ENCODE measurements around the gene GEMIN8.
A peak's percentile ranks its signal among the peaks of the same experiment; 100 is the strongest.

GEMIN8 gene, protein sequence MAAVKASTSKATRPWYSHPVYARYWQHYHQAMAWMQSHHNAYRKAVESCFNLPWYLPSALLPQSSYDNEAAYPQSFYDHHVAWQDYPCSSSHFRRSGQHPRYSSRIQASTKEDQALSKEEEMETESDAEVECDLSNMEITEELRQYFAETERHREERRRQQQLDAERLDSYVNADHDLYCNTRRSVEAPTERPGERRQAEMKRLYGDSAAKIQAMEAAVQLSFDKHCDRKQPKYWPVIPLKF

DNA sequence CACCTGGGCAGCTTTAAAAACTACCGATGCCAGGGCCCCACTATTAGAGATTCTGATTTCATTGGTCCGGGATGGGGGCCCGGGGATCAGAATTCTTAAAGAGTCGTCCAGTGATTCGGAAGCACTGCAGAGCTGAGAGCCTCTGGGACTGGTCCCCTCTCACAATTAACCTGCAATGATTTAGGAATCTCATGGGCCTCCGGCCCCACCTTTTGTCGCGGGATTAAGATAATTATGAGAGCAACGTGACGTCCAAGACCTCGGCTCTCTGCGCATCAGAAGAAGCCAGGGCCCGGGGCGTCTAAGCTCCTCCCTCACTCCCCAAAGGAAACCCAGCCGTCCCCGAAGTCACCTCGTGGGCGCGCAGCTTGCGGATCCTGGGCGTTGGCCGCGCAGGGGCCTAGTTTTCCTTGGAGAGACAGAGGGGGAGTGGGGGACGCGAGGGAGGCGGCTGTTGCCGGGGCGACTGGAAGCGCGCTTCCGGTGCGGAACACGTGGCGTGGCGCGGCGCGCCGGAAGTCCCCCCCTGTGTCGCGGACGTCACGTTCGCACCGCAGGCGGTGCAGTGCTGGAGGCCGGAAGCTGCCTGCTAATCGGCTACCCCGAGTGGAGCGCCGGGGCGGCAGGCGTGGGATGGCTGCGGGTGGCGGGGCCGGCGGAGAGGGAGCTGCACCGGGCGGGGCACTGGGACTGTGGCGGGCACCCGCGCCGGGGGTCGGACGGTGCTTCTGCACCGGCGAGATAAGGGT lies at the start of gene GEMIN8:
Gene GEMIN8 (minus strand): TSS at position 468 of the 749 bp plus-strand sequence. CDS start 8,414 bp downstream, outside the sequence.
- DNase-seq (ENCODE audit: low spot score) = peak; percentile 77

DNA sequence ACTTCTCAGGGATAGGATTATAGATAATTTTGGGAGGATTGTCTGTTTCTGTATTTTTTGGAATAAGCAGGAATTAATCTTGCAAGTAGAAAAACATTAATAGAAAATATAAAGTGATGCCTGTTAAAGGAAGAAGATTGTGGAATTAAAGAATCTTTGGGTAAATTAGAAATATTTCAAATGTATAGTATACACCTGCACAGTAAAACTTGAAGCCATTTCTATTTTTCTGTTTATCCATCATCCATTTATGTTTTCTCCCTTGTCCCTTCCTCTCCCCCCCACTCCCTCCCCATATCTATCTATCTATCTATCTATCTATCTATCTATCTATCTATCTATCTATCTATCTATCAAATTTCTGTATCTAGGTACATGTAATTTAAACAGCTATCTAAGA lies 46.9 kb upstream of the GEMIN8 start:
- no peak for DNase-seq (ENCODE audit: low spot score)

- no peak for DNase-seq (ENCODE audit: low spot score)
Observed at GRCh38 chrX:14073556-14073955, 43.9 kb upstream of the GEMIN8 start.

DNA sequence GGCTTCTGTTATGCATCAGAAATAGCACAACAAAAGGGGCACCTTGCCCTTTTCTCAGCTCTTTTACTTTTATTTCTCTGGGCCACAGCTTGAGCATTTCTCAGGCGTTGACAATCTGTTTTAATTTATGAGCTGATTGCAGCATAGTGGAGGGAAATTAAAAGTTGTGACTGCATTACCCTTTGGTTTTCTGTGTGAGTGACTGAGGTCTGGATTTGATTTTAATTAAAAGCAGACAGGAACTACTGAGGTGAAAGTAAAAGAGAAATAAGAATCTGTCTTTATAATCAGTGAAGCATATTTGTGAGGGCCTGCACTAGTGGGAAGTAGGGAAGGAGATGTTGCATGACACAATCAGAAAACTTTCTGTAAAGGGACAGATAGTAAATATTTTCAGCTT lies 43.4 kb upstream of the GEMIN8 start:
- no peak for DNase-seq (ENCODE audit: low spot score)

GRCh38 chrX:14065800-14066199 lies 36.1 kb upstream of the GEMIN8 start:
- no peak for DNase-seq (ENCODE audit: low spot score)

GRCh38 chrX:14064626-14065432 lies 35.1 kb upstream of the GEMIN8 start:
- DNase-seq (ENCODE audit: low spot score) = no peak

DNA sequence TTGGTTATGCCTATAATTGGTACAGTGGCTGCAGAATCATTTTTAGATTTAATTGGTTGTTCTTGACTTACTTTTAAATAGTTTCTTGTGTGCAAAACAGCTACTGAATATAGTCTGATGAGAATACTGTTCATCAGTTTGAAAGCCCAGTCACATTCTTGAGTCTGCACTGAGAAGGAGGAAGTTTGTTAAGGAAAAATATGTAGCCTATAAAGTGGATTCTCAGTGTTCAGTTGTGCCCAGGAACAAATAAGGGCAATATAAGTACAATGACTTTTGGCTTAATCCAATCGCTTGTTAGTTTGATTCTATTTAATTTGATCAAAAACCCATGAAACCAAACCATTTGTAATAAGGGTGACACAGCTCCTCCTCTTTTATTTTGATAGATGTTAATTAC lies 32.8 kb upstream of the GEMIN8 start:
- DNase-seq (ENCODE audit: low spot score) = no peak

DNA sequence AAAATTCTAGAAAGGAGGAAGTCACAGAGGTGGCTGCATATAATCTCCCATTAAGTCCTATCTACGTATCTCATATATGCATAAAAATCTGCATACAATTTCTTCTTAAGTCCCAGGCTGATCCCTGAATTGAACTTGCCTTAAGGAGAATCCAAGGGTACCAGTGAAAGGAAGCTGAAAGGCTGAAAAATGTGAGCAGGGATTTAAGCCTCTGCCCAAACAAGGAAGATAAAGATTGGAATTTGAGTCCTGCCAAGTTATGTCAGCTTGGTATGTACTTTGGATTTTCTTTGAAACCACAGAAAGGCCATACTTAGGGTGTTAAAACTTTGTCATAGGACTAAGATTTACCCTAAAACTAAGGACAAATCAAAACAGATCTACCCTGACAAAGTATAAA lies 26.5 kb upstream of the GEMIN8 start:
- DNase-seq (ENCODE audit: low spot score) = no peak

DNA sequence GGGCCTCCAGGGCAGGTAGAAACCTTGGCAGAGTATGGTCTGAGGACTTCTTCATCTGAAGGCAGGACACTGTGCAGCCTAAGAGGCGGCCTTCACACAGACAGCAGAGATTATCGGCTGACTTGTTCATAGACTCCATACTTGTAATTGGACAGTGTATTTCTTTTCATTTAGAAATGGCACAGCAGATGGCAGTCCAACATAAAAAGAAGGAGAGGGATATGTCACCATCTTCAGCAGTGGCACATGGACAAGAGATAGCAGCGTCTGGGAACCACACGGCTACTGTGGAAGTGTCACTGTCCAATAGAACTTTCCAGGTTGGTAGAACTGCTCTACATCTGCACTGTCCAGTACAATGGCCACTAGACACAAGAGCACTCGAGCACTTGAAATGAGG lies 21.7 kb upstream of the GEMIN8 start:
- DNase-seq (ENCODE audit: low spot score) = no peak

DNA sequence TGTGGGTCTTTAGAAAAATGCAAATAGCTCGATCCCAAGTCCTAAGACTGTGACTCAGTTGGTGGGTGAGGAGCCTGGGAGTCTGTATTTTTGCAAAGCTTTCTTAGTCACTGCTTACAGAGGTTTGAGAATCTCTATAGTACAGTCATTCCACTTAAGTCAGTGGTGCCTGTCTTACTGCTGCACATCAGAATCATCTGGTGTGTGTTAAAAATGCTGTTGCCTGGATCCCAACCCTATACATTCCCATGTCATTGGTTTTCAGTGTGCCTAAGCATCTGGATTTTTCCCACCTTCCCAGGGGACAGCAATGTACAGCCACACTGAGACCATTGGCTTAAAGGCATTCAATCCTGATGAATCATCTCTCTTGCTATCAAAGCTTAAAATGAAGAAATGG lies 21.0 kb upstream of the GEMIN8 start:
- DNase-seq (ENCODE audit: low spot score) = no peak

DNA sequence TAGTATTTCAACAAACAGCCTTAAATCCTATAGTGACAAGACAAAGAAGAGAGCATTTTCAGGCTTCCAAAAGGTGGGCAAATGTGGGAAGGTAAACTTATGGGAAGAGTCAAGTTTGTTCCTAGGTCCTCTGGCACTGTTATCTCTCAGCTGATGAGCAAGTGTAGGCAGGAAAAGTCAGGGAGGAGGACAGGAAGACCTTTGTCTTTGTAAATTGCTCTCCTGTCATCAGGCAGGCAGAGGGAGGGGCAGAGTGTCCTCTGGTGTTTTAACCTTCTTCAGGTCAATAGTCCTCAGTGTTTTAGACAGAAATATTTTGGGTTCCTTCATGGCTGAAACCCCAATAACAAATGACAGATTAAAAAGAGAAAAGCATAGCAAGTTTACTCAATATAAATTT lies 13.5 kb upstream of the GEMIN8 start:
- DNase-seq (ENCODE audit: low spot score) = no peak

- DNase-seq (ENCODE audit: low spot score) = peak; percentile 74
Observed at GRCh38 chrX:14039344-14039743, 9.7 kb upstream of the GEMIN8 start.

- DNase-seq (ENCODE audit: low spot score) = no peak
Observed at GRCh38 chrX:14038375-14039085, 8.8 kb upstream of the GEMIN8 start.

DNA sequence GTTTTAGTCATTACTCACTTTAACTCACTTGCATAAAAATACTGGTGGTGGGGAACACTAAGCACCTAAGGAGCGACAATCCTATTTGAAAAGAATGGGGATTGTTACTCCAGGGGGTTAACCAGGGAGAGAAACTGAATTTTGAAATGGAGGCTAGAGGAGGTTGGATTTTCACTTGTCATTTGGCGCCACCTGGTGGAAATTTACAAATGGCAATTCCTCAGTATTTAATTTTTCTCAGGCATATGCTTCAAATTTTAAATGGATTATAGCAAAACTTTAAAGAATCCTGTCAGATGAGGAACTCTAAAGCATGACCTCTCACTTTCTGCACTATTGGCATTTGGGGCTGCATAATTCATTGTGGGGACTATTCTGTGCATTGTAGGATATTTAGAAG lies 2.7 kb upstream of the GEMIN8 start:
- peak; percentile 65 for DNase-seq (ENCODE audit: low spot score)

DNA sequence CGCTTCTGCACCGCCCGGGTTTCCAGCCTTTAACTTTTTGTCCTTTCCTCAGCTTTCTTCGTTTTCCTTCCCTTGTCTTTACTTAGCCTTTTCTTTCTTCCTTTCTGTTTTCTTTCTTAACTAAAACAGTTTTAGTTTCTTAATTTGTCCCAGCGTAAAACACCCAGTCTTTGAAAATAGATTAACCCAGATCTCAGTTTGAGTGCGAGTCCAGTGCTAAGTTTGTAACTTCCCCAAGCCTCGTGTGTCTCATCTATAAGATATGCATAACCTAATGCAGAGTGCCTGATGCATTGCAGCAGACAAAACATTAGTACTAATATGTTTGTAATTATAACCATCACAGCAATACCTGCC lies 460 bp upstream of the GEMIN8 start:
- DNase-seq (ENCODE audit: low spot score) = peak; percentile 1

DNA sequence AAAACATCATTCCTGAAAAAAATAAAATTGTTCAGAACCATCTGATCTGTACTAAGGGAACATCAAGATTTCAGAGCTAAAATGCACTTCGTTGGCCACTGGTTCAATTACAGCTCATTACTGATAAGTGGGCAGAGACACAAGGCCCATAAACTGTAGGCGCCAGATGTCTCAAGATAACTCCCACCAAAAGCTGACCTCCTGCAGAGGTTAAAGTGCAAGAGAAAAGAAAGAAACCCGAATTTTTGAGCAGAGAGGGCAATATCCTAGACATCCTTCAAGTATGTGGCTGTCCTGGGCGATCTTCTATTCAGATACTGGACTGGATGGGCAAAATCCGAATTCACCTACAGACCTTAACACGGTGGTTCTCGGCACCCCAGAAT lies 660 bp downstream of the GEMIN8 start:
- no peak for DNase-seq (ENCODE audit: low spot score)

GRCh38 chrX:14028473-14028872 lies 1.2 kb downstream of the GEMIN8 start:
- DNase-seq (ENCODE audit: low spot score) = no peak

GRCh38 chrX:14027511-14028019 lies 2.1 kb downstream of the GEMIN8 start:
- DNase-seq (ENCODE audit: low spot score) = peak; percentile 42

DNA sequence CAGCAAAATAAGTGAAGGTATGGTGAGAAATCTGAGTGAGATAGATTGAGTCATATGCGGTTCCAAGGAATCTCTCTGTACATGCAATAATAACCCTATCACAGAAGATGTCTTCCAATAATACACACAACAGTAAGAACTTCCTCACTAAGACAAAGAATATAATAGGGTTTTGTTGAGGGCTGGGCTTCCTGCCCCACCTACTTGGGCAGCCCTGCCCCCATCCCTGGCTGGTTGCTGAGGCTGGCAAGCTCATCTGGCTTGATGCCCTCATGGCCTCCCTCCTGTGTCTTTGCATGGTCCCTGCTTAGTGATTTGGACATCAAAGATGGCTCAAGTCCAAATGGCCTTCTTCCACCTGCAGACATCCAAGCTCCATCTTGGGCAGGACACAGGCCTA lies 2.7 kb downstream of the GEMIN8 start:
- DNase-seq (ENCODE audit: low spot score) = peak; percentile 2

GRCh38 chrX:14026121-14026520 lies 3.6 kb downstream of the GEMIN8 start:
- no peak for DNase-seq (ENCODE audit: low spot score)

GRCh38 chrX:14022019-14022418 lies 7.7 kb downstream of the GEMIN8 start:
- no peak for DNase-seq (ENCODE audit: low spot score)

DNA sequence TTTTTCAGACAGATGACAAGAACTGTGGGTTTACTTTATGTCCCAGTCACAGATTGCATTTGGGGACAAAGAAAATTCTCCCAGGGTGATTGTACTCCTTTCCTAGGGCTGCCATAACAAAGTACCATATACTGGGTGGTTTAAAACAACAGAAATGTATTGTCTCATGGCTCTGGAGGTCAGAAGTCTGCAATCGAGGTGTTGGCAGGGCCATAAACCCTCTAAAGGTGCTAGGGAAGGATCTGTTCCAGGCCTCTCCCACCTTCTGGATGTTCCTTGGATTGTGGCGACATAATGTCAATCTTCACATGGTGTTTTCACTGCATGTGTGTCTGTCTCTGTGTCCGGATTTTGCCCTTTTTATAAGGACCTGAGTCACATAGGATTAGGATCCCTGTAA lies 12.3 kb downstream of the GEMIN8 start:
- DNase-seq (ENCODE audit: low spot score) = no peak

All from CD4-positive, alpha-beta T cell treated with Interleukin-2 at 100 ng/mL for 4 hours (primary cell).